Activated CD4-positive, alpha-beta T cell treated with anti-CD3 and anti-CD28 coated beads, Interleukin-2, amount 50 U/mL, for 48 hours (primary cell): ENCODE data around the gene DENND1B.
"Not testable (repeated sequence)": the region's sequence is repeated elsewhere in the genome, so short reads cannot be mapped to it uniquely, and the experiment has no call there.

Experiments
- DNase-seq, 2 experiments: peaks; one replicate each; pipeline ENCODE4 v3.0.0-alpha.2; 2020

Gene DENND1B

GRCh38 chr1:197743578-197743977 lies 31.7 kb downstream of the DENND1B start:
- DNase-seq = no peak

GRCh38 chr1:197740992-197741391 lies 34.3 kb downstream of the DENND1B start:
- no peak for DNase-seq

GRCh38 chr1:197738927-197739326 lies 36.4 kb downstream of the DENND1B start:
- DNase-seq = no peak

GRCh38 chr1:197737916-197738315 lies 37.4 kb downstream of the DENND1B start:
- DNase-seq = no peak

GRCh38 chr1:197736685-197737084 lies 38.6 kb downstream of the DENND1B start:
- no peak for DNase-seq

- no peak for DNase-seq
These were observed 39.8 kb downstream of the DENND1B start for GRCh38 chr1:197735461-197735860.

- DNase-seq = no peak
These were observed 42.0 kb downstream of the DENND1B start for GRCh38 chr1:197733324-197733723.

- no peak for DNase-seq
These were observed 43.1 kb downstream of the DENND1B start for GRCh38 chr1:197732187-197732586.

GRCh38 chr1:197731449-197731848 lies 43.8 kb downstream of the DENND1B start:
- no peak for DNase-seq

- no peak for DNase-seq
These were observed 49.3 kb downstream of the DENND1B start for GRCh38 chr1:197725976-197726375.

GRCh38 chr1:197725044-197725443 lies 50.2 kb downstream of the DENND1B start:
- DNase-seq = no peak

GRCh38 chr1:197715806-197716205 lies 59.5 kb downstream of the DENND1B start:
- DNase-seq = no peak

GRCh38 chr1:197706601-197707000 lies 68.7 kb downstream of the DENND1B start:
- DNase-seq = no peak

- DNase-seq = no peak
These were observed 69.3 kb downstream of the DENND1B start for GRCh38 chr1:197705941-197706340.

GRCh38 chr1:197700688-197701087 lies 74.6 kb downstream of the DENND1B start:
- DNase-seq = not testable (repeated sequence)

- no peak for DNase-seq
These were observed 78.9 kb downstream of the DENND1B start for GRCh38 chr1:197696372-197696771.

GRCh38 chr1:197695961-197696360 lies 79.3 kb downstream of the DENND1B start:
- DNase-seq = no peak

- no peak for DNase-seq
These were observed 82.3 kb downstream of the DENND1B start for GRCh38 chr1:197692965-197693364.

- DNase-seq = no peak
These were observed 83.5 kb downstream of the DENND1B start for GRCh38 chr1:197691816-197692215.

GRCh38 chr1:197690074-197690473 lies 85.2 kb downstream of the DENND1B start:
- DNase-seq = no peak

- DNase-seq = no peak
These were observed 87.0 kb downstream of the DENND1B start for GRCh38 chr1:197688233-197688632.

GRCh38 chr1:197686702-197687355 lies 88.5 kb downstream of the DENND1B start:
- no peak for DNase-seq

- DNase-seq = no peak
These were observed 89.0 kb downstream of the DENND1B start for GRCh38 chr1:197686231-197686630.

- no peak for DNase-seq
These were observed 89.5 kb downstream of the DENND1B start for GRCh38 chr1:197685785-197686184.

GRCh38 chr1:197683895-197684553 lies 91.3 kb downstream of the DENND1B start:
- no peak for DNase-seq
